ENCODE data around the gene TPSB2. TPM values are rescaled to one million over a fixed set of nuclear protein-coding genes. Genes with fewer than 3 reads are reported as not detected.
"Not testable (repeated sequence)": the region's sequence is repeated elsewhere in the genome, so short reads cannot be mapped to it uniquely, and the experiment has no call there.

Gene TPSB2
- not detected for total RNA-seq

- not testable (repeated sequence) for H3K9ac ChIP-seq (ENCODE audit: low read depth in 1 of 3, low read length in 3 of 3); H3K27me3 ChIP-seq (ENCODE audit: control insufficient read depth in 3 of 3, insufficient read depth in 3 of 3, low read length in 3 of 3); H3K4me1 ChIP-seq (ENCODE audit: control insufficient read depth in 3 of 3, insufficient read depth in 3 of 3, low read length in 3 of 3); H3K9me3 ChIP-seq (ENCODE audit: control insufficient read depth in 3 of 3, low read length in 3 of 3); H3K36me3 ChIP-seq (ENCODE audit: control insufficient read depth in 3 of 3, insufficient read depth in 3 of 3, low read length in 3 of 3); H3K4me3 ChIP-seq (ENCODE audit: low read length in 3 of 3); H3K27ac ChIP-seq (ENCODE audit: low read depth, low read length)
These were observed at the start of gene TPSB2 for GRCh38 chr16:1230084-1230470. Gene TPSB2 (minus strand): TSS chr16:1230184. CDS start chr16:1229951, 233 bp downstream.

DNA sequence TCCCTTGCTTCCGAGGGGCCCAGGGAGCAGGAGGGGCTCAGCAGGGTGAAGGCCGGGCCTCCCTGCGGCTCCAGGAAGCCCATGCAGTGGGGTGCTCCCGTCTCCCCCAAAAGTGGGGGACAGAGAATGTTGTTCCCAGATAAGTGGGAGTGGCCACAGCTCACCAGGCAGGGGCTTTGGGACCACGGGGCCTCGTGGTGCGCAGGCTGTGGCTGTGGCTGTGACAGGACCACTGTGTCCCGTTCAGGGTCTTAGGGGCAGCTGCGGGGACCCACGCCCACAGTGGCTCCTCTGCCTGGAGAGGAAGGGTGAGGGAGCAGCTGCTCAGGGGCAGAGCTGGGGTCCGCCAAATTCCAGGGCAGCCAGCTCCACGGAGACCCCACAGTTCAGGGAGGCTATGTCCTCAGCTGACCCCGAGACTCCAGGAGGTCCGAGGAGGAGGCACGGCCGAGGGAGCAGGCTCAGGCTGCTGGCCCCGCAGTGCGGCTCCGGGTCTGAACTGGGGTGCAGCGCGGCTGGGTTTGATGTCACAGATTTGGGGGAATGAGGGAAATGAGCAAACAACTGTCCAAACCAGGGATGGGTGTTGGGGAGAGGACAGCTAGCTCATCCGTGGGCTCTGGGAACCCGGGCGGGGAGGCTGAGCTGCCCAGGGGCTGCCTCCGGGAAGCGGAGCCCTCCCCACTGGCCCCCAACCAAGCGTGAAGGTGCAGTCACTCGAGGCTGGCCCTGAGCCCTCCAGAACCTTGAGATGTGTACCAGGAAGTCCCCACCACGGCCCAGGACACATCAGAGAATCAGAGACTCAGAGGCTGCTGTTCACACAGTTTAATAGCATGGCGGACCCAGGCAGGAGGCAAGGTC lies 49.3 kb upstream of the TPSB2 start:
- H3K4me3 ChIP-seq (ENCODE audit: low read length in 3 of 3), result no peak overlapping the region
- no peak overlapping the region for H3K27ac ChIP-seq (ENCODE audit: low read depth, low read length)
- H3K36me3 ChIP-seq (ENCODE audit: control insufficient read depth in 3 of 3, insufficient read depth in 3 of 3, low read length in 3 of 3), result no peaks in the 10 kb centered on the region
- no peak overlapping the region for H3K9ac ChIP-seq (ENCODE audit: low read depth in 1 of 3, low read length in 3 of 3)
- H3K27me3 ChIP-seq (ENCODE audit: control insufficient read depth in 3 of 3, insufficient read depth in 3 of 3, low read length in 3 of 3), result peaks cover 43 to 55% (median 50%) of the 10 kb centered on the region in 3 donors
- H3K9me3 ChIP-seq (ENCODE audit: control insufficient read depth in 3 of 3, low read length in 3 of 3), result no peaks in the 10 kb centered on the region
- no peaks in the 10 kb centered on the region for H3K4me1 ChIP-seq (ENCODE audit: control insufficient read depth in 3 of 3, insufficient read depth in 3 of 3, low read length in 3 of 3)

GRCh38 chr16:1278477-1278876 lies 48.5 kb upstream of the TPSB2 start:
- Histone ChIP-seq H3K4me1 (ENCODE audit: control insufficient read depth in 3 of 3, insufficient read depth in 3 of 3, low read length in 3 of 3) (no peaks in the 10 kb centered on the region), H3K27ac (ENCODE audit: low read depth, low read length) (no peak overlapping the region), H3K4me3 (ENCODE audit: low read length in 3 of 3) (no peak overlapping the region), H3K27me3 (ENCODE audit: control insufficient read depth in 3 of 3, insufficient read depth in 3 of 3, low read length in 3 of 3) (peaks cover 43 to 49% (median 43%) of the 10 kb centered on the region in 3 donors), H3K9me3 (ENCODE audit: control insufficient read depth in 3 of 3, low read length in 3 of 3) (no peaks in the 10 kb centered on the region), H3K36me3 (ENCODE audit: control insufficient read depth in 3 of 3, insufficient read depth in 3 of 3, low read length in 3 of 3) (no peaks in the 10 kb centered on the region), H3K9ac (ENCODE audit: low read depth in 1 of 3, low read length in 3 of 3) (no peak overlapping the region)

DNA sequence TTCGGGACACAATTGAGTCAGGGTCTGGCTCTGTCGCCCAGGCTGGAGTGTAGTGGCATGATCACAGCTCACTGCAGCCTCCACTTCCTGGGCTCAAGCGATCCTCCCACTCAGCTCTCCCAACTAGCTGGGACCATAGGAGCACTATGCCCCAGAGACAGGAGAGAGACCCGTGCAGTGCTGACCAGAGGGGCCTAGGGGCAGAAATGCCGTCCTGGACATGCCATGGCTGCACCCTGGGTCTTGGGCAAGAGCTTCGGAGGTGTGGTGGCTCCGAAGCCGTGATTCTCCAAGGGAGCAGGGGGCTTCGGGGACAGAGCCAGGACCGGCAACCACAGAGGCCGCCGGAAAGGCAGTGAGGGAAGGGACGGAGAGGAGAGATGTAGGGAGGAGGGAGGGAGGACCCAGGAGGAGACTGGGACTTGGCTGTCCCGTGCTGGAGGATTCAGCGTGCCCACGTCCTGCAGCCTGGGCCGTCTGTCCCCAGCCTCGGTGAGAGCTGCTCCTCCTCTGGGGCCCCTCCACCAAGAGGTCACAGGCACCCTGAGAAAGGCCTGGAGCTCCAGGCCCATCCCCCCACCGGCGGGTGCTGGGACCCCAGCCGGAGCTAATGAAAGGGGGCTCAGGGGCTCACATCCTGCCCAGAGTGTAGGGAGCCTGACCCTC lies 47.8 kb upstream of the TPSB2 start:
- Histone ChIP-seq H3K36me3 (ENCODE audit: control insufficient read depth in 3 of 3, insufficient read depth in 3 of 3, low read length in 3 of 3) (no peaks in the 10 kb centered on the region), H3K9ac (ENCODE audit: low read depth in 1 of 3, low read length in 3 of 3) (no peak overlapping the region), H3K4me3 (ENCODE audit: low read length in 3 of 3) (no peak overlapping the region), H3K9me3 (ENCODE audit: control insufficient read depth in 3 of 3, low read length in 3 of 3) (no peaks in the 10 kb centered on the region), H3K27ac (ENCODE audit: low read depth, low read length) (no peak overlapping the region), H3K27me3 (ENCODE audit: control insufficient read depth in 3 of 3, insufficient read depth in 3 of 3, low read length in 3 of 3) (peaks cover 42 to 49% (median 46%) of the 10 kb centered on the region in 3 donors), H3K4me1 (ENCODE audit: control insufficient read depth in 3 of 3, insufficient read depth in 3 of 3, low read length in 3 of 3) (no peaks in the 10 kb centered on the region)

DNA sequence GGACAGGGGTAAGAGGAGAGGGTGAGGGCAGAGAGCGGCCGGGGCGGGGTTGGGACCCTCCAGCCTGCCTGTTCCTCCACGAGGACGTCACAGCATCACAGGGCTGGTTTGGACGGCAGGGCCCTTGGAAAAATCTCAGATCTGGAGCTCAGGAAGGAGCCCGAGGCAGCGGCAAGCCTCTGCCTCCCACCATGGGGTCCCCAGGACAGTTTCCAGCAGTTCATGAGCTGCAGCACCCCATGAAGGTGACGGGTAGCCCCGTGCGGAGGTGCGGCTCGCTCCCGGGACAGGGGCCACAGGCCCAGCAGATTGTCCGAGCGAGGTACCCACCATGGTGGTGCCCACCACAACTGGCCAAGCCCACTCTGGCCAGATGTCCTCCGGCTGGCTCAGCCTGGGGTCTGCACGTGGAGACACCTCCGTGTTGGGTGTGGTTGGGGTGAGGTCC lies 47.2 kb upstream of the TPSB2 start:
- H3K9ac ChIP-seq (ENCODE audit: low read depth in 1 of 3, low read length in 3 of 3), result no peak overlapping the region
- no peak overlapping the region for H3K27ac ChIP-seq (ENCODE audit: low read depth, low read length)
- peaks cover 42 to 50% (median 43%) of the 10 kb centered on the region in 3 donors for H3K27me3 ChIP-seq (ENCODE audit: control insufficient read depth in 3 of 3, insufficient read depth in 3 of 3, low read length in 3 of 3)
- H3K4me3 ChIP-seq (ENCODE audit: low read length in 3 of 3), result no peak overlapping the region
- H3K36me3 ChIP-seq (ENCODE audit: control insufficient read depth in 3 of 3, insufficient read depth in 3 of 3, low read length in 3 of 3), result no peaks in the 10 kb centered on the region
- no peaks in the 10 kb centered on the region for H3K9me3 ChIP-seq (ENCODE audit: control insufficient read depth in 3 of 3, low read length in 3 of 3)
- no peaks in the 10 kb centered on the region for H3K4me1 ChIP-seq (ENCODE audit: control insufficient read depth in 3 of 3, insufficient read depth in 3 of 3, low read length in 3 of 3)

- Histone ChIP-seq H3K27me3 (ENCODE audit: control insufficient read depth in 3 of 3, insufficient read depth in 3 of 3, low read length in 3 of 3) (peaks cover 39 to 48% (median 43%) of the 10 kb centered on the region in 3 donors), H3K9ac (ENCODE audit: low read depth in 1 of 3, low read length in 3 of 3) (no peak overlapping the region), H3K27ac (ENCODE audit: low read depth, low read length) (no peak overlapping the region), H3K4me3 (ENCODE audit: low read length in 3 of 3) (no peak overlapping the region), H3K4me1 (ENCODE audit: control insufficient read depth in 3 of 3, insufficient read depth in 3 of 3, low read length in 3 of 3) (no peaks in the 10 kb centered on the region), H3K36me3 (ENCODE audit: control insufficient read depth in 3 of 3, insufficient read depth in 3 of 3, low read length in 3 of 3) (no peaks in the 10 kb centered on the region), H3K9me3 (ENCODE audit: control insufficient read depth in 3 of 3, low read length in 3 of 3) (no peaks in the 10 kb centered on the region)
These were observed 46.5 kb upstream of the TPSB2 start for GRCh38 chr16:1276580-1276878.

GRCh38 chr16:1275791-1276579 lies 46.0 kb upstream of the TPSB2 start:
- H3K27ac ChIP-seq (ENCODE audit: low read depth, low read length), result no peak overlapping the region
- H3K9me3 ChIP-seq (ENCODE audit: control insufficient read depth in 3 of 3, low read length in 3 of 3), result no peaks in the 10 kb centered on the region
- no peaks in the 10 kb centered on the region for H3K36me3 ChIP-seq (ENCODE audit: control insufficient read depth in 3 of 3, insufficient read depth in 3 of 3, low read length in 3 of 3)
- no peaks in the 10 kb centered on the region for H3K4me1 ChIP-seq (ENCODE audit: control insufficient read depth in 3 of 3, insufficient read depth in 3 of 3, low read length in 3 of 3)
- H3K9ac ChIP-seq (ENCODE audit: low read depth in 1 of 3, low read length in 3 of 3), result no peak overlapping the region
- no peak overlapping the region for H3K4me3 ChIP-seq (ENCODE audit: low read length in 3 of 3)
- H3K27me3 ChIP-seq (ENCODE audit: control insufficient read depth in 3 of 3, insufficient read depth in 3 of 3, low read length in 3 of 3), result peaks cover 36 to 43% (median 38%) of the 10 kb centered on the region in 3 donors

- H3K27me3 ChIP-seq (ENCODE audit: control insufficient read depth in 3 of 3, insufficient read depth in 3 of 3, low read length in 3 of 3), result peaks cover 34 to 38% (median 37%) of the 10 kb centered on the region in 3 donors
- H3K9ac ChIP-seq (ENCODE audit: low read depth in 1 of 3, low read length in 3 of 3), result no peak overlapping the region
- H3K9me3 ChIP-seq (ENCODE audit: control insufficient read depth in 3 of 3, low read length in 3 of 3), result no peaks in the 10 kb centered on the region
- no peak overlapping the region for H3K4me3 ChIP-seq (ENCODE audit: low read length in 3 of 3)
- no peak overlapping the region for H3K27ac ChIP-seq (ENCODE audit: low read depth, low read length)
- H3K36me3 ChIP-seq (ENCODE audit: control insufficient read depth in 3 of 3, insufficient read depth in 3 of 3, low read length in 3 of 3), result no peaks in the 10 kb centered on the region
- H3K4me1 ChIP-seq (ENCODE audit: control insufficient read depth in 3 of 3, insufficient read depth in 3 of 3, low read length in 3 of 3), result no peaks in the 10 kb centered on the region
These were observed 44.8 kb upstream of the TPSB2 start for GRCh38 chr16:1274767-1275166.

- H3K4me1 ChIP-seq (ENCODE audit: control insufficient read depth in 3 of 3, insufficient read depth in 3 of 3, low read length in 3 of 3), result no peaks in the 10 kb centered on the region
- no peak overlapping the region for H3K9ac ChIP-seq (ENCODE audit: low read depth in 1 of 3, low read length in 3 of 3)
- H3K27me3 ChIP-seq (ENCODE audit: control insufficient read depth in 3 of 3, insufficient read depth in 3 of 3, low read length in 3 of 3), result peaks cover 26 to 38% (median 32%) of the 10 kb centered on the region in 3 donors
- H3K36me3 ChIP-seq (ENCODE audit: control insufficient read depth in 3 of 3, insufficient read depth in 3 of 3, low read length in 3 of 3), result no peaks in the 10 kb centered on the region
- H3K9me3 ChIP-seq (ENCODE audit: control insufficient read depth in 3 of 3, low read length in 3 of 3), result no peaks in the 10 kb centered on the region
- H3K4me3 ChIP-seq (ENCODE audit: low read length in 3 of 3), result no peak overlapping the region
- H3K27ac ChIP-seq (ENCODE audit: low read depth, low read length), result no peak overlapping the region
These were observed 43.8 kb upstream of the TPSB2 start for GRCh38 chr16:1273816-1274215.

Data from skeletal muscle tissue (tissue), 4 donors.